HG02642 (cell line): Measurements from ENCODE around the gene TRNAU1AP.

Source experiments
- ATAC-seq: cut with Tn5 transposase; IDR thresholded peaks from one replicate; pipeline ENCODE4 v1.9.1; 2021; ENCODE audit warnings: mild to moderate bottlenecking; ENCODE audit not compliant: unreplicated experiment, poor library complexity

Gene TRNAU1AP

GRCh38 chr1:28602536-28603439, 49.9 kb downstream of the TRNAU1AP start:
- ATAC-seq, result no peak

- no peak for ATAC-seq
These were observed 51.5 kb downstream of the TRNAU1AP start for GRCh38 chr1:28604411-28604810.

DNA sequence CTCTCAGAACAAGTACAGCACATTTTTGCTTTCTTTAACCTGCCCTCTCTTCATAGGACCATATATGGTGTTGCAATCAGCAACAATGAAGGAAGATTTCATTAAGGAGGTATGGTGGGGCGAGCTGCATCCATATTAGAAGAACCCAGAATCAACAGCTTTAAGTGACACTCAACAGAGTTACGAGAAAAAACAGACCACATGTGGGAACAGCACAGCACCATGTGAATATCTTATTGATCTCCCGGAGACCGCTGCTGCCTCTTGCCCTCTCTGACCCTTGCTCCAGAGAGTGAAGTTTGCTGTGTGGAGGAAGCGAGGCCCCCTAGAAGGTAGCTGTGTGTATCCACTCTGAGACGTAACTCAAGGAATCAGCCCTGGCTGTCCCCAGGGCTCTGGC, 52.1 kb downstream of the TRNAU1AP start:
- no peak for ATAC-seq

DNA sequence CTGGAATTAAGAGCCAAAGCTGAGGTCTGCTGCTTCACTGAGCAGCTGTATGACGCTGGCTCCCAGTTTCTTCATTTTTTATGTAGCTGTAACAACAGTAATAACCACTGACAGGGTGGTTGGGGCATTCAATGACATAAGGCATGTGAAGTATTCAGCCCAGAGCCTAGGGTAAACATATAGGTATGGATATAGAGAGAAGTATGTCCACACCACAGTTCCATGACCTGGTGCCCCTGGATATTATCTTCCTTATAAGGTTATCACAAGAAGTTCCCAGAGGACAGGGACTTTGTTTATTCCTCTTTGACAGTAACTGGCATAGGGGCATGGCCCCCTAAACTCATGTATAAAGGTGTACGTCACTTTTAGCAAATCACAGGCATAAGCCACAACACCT, 53.9 kb downstream of the TRNAU1AP start:
- no peak for ATAC-seq

GRCh38 chr1:28613175-28613574, 60.3 kb downstream of the TRNAU1AP start:
- ATAC-seq, result no peak
